K562 treated with DMSO at 1 percent for 4 hours (cell line): ENCODE measurements around the gene ZNF81. TPM values are rescaled to one million over a fixed set of nuclear protein-coding genes. Genes with fewer than 3 reads are reported as not detected.

Source experiments
- total RNA-seq: library from RNA; unstranded; fragments of 300-600 nt; gene quantifications from 2 replicates; pipeline ENCODE4 v1.2.3, GENCODE V29; 2022; ENCODE audit not compliant: insufficient read depth

The ZNF81 gene
- total RNA-seq = 3.7 and 7.3 TPM in 2 replicates

DNA sequence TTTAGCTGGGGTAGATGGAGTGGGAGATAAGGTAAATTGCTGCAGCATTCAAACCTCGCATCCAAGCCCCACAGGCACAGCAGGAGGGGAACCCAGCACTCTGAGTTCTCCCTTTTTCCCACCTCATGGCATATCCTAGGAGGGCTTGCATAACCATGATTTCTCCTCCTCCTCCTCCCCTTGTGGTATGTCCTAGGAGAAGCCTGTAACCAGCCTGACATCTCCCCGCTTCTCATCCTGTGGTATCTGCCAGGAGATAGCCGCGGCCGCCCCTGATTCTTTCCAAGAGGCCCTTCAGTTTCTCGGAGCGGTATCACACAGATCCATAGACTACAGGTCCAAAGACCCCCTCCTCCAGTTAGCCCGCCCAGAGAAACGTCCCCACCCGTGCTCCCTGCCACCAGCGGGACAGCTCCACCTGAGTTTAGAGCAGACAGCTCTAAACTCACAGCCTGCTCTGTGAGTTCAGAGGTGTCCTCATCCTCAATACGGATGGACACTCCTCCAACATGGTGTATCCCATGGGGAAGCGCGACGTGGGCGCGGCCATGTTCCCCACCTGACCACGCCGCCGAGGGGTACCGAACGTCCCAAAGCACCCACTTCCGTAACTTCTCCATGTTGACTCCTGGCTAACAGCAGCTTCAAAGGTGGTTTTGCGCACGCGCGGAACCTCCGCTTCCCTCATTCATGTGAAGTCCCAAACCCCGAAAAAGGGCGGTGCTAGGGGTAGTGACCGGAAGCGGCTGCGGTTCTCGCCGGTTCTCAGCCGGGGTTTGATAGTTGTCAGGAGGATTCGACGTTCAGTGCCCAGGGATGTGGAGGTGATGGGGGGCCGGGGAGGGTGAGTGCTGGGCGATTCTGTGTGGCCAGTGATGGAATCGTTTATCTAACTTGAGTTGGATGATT is at the start of gene ZNF81:
Gene ZNF81 (plus strand): TSS at position 739 of the 909 bp plus-strand sequence. CDS start 9,366 bp downstream, outside the sequence.

Other genes with a start within 250 kb of the ZNF81 start
- gene SYN1, start 217.0 kb upstream of the ZNF81 start, total RNA-seq = 0.61 TPM in 1 of 2 replicates, not detected in the other
- 6.7 and 8.9 TPM in 2 replicates for gene CFP, start 207.0 kb upstream of the ZNF81 start, total RNA-seq
- 46.0 and 46.8 TPM in 2 replicates for gene ELK1, start 186.3 kb upstream of the ZNF81 start, total RNA-seq
- gene UXT, start 177.7 kb upstream of the ZNF81 start, total RNA-seq = 371 and 404 TPM in 2 replicates
- 2.1 and 3.3 TPM in 2 replicates for gene ZNF182, start 167.1 kb downstream of the ZNF81 start, total RNA-seq
- not detected in 2 replicates for gene SPACA5, start 170.1 kb downstream of the ZNF81 start, total RNA-seq
- gene ZNF630, start 234.7 kb downstream of the ZNF81 start, total RNA-seq = 0.30 TPM in 1 of 2 replicates, not detected in the other